Fibroblast of pulmonary artery (primary cell): ENCODE data around the gene LARP4B.
A peak's percentile ranks its signal among the peaks of the same experiment; 100 is the strongest.

Experiments
- DNase-seq: peaks from one replicate; pipeline ENCODE4 v3.0.0-alpha.2; 2010; ENCODE audit warnings: low read depth
- H3K4me3 ChIP-seq: replicated peaks from 2 replicates; pipeline ENCODE4 v1.5.1; 2011; ENCODE audit warnings: low read depth, mild to moderate bottlenecking, control low read depth, low read length, moderate library complexity
- TF ChIP-seq, protein P1 (sequence below): IDR thresholded peaks from 2 replicates; pipeline ENCODE4 v1.5.1; 2011; ENCODE audit warnings: mild to moderate bottlenecking, control low read depth, low read length, inconsistent platforms; ENCODE audit errors: missing control alignments

LARP4B gene

DNA sequence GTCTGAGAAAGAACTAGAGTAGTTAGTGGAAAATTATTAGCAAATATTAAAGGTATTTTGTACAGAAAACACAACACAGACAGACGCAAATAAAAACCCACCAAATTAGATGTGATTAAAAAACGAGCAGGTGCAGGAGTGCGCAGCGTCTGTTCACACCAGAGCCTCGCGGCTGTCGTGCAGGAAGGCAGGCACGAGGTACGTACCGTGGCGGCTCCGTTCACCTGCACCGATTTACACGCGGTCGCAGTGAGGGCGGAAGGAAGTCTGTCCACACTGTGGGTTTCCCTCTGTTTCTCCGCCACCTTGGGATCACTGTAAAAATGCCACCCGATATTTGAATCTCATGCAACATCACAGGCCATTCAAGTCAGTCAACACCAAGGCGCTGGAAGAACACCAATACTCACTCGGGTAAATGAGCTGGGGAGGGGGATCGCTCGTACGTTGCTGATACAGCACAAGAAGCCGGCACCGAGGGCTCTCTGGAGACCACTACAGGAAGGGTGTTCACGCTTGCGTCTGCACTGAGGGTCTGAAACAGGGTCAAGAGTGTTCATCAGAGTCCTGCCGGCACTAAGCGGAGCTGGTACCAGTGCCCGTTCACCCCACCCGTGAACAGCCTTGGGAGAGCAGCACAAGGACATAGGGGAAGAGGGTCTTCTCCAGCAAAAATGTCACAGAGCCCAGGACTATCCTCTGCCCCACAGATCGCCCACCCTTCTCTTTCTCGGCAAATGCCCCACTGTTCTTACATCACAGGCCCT lies 116.8 kb downstream of the LARP4B start:
- DNase-seq = no peak
- TF ChIP-seq, protein P1, sequence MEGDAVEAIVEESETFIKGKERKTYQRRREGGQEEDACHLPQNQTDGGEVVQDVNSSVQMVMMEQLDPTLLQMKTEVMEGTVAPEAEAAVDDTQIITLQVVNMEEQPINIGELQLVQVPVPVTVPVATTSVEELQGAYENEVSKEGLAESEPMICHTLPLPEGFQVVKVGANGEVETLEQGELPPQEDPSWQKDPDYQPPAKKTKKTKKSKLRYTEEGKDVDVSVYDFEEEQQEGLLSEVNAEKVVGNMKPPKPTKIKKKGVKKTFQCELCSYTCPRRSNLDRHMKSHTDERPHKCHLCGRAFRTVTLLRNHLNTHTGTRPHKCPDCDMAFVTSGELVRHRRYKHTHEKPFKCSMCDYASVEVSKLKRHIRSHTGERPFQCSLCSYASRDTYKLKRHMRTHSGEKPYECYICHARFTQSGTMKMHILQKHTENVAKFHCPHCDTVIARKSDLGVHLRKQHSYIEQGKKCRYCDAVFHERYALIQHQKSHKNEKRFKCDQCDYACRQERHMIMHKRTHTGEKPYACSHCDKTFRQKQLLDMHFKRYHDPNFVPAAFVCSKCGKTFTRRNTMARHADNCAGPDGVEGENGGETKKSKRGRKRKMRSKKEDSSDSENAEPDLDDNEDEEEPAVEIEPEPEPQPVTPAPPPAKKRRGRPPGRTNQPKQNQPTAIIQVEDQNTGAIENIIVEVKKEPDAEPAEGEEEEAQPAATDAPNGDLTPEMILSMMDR = no peak
- H3K4me3 ChIP-seq = no peak overlapping the region

DNA sequence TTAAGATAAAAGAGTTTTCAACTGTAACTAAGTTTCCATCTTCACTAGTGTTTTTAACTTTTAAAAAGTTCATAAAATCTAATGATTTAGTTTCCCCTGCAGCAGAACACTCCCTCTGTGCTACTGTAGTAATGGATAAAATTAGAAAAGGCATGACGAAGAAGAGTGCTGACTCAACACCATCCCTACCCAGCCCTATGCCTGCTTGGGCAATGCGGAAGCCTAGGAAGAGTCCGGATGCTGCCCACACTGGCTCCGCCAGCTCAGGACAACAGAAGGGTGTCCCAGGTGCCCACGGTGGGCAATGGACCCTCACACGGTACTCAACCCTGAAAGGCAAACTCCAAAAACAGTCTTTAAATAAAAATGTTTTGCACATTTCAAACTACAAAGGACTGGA lies 118.2 kb downstream of the LARP4B start:
- TF ChIP-seq, protein P1 = no peak
- DNase-seq = no peak
- no peak overlapping the region for H3K4me3 ChIP-seq

DNA sequence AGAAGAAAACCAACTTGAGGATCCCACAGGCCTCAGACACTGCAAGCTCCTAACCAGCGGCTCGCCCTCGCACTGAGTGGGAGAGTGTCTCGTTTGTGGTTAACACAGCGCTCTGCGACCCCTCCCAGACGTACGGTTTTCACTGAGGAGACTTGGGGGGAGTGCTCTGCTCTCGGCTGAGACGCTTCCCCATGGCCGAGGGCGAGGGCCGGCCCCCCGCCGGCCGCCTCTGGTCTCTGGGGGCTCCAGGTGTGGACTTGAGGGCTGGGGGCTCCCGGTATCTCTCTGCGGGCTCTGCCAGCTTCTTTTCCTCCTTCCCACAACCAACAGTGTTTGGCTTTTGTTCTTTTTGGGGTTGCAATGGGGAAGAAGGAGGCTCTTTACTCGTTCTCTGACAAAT lies 118.7 kb downstream of the LARP4B start:
- no peak for DNase-seq
- TF ChIP-seq, protein P1 = no peak
- no peak overlapping the region for H3K4me3 ChIP-seq

DNA sequence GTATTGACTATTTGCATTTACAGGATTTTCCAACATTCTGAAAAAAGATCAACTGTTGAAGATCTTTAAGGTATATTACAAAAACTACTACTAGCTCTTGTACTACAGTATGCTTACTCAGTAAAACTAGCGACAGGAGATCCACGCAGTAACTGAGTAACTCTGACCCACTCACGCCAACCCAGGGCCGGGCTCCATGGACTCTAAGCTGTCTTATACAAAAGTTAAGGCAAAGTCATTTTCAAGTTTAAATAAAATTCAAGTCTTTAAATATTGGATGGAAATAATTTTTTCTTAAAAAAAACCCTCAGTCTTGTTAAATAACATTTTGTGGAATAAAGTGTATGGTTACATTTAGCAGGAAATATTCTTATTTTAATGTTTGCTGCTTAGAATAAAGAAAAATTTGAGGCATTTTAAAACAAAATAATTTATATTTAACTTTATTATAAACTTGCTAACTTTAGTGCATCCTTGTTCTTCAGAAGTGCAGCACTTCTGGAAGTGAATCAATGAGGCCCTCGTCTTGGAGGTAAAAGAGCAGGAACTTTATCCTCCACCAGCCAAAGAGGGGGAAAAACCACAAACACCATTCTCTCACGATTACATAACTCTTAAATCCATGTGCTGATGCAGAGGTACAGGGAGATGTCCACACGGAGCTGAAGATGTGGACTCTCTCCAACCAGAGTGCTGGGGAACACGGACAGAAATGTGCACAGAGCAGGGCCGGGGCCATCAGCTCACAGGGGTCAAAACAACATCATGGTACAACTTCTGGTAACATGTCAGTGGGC lies 119.9 kb downstream of the LARP4B start:
- no peak overlapping the region for H3K4me3 ChIP-seq
- TF ChIP-seq, protein P1 = no peak
- DNase-seq = no peak

DNA sequence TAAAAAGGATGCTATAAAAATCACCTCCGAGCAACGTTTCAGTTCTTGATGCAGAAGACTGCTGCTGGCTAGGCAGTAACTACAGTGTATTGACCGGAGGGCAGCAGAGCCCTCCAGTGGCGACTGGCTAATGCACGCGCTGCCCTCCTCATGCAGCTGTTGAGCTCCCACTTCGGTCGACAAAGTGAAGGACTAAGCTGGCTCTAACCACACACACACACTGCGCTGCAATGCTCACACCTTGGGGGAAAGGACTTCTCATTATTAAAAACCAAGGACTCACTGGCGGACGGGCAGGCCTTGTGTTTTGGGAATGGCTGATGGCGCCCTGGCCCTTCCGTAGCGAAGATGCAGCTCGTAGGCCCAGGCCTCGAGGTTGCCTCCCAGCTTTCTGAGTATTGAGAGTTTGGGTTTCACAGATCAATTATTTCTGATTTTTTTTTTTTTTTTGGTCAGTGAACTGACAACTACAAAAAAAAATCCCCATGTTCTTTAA lies 121.1 kb downstream of the LARP4B start:
- DNase-seq = peak; percentile 40
- TF ChIP-seq, protein P1 = peak; percentile 41
- no peak overlapping the region for H3K4me3 ChIP-seq

DNA sequence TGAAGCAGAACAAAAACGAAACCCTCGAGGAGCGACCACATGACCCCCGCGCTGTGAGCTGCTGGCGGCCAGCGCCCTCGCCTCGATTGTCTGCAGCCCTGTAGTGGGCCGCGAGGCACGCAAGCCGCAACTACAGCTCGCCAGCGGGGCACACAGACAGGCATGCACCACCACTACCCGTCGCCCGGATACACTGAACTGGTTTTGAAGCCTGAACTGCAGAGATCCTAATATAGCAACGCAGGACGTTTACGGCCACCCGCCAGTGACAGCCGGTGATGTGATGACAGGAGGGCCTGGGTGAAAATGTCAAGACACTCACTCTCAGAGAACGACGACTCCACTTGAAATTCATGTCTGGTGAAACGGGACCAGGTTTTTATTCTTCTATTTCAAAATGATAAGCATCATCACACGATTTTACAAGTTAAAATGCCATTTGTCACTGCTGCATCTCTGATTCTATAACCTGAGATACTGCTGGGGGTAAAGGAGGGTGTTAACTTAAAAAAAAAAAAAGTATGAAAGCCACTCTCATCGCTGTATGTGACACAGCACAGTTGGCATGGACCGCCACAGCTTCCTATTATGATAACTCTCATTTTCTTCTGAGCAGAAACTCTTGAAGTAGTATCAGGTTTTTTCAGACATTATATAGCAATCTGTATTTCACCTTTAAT lies 121.7 kb downstream of the LARP4B start:
- no peak overlapping the region for H3K4me3 ChIP-seq
- no peak for DNase-seq
- TF ChIP-seq, protein P1 = no peak
